Stimulated activated CD4-positive, alpha-beta T cell treated with anti-CD3 and anti-CD28 coated beads, Interleukin-4, amount 100 ng/mL, for 24 hours (primary cell): ENCODE data around the gene GIMAP8.
A peak's percentile ranks its signal among the peaks of the same experiment; 100 is the strongest.
"Not testable (repeated sequence)": the region's sequence is repeated elsewhere in the genome, so short reads cannot be mapped to it uniquely, and the experiment has no call there.

ENCODE experiments used
- DNase-seq: peaks from one replicate; pipeline ENCODE4 v3.0.0-alpha.2; 2020

Gene GIMAP8

GRCh38 chr7:150441524-150441923, 8.9 kb upstream of the GIMAP8 start:
- no peak for DNase-seq

- no peak for DNase-seq
Measured at GRCh38 chr7:150442811-150443210, 7.6 kb upstream of the GIMAP8 start.

GRCh38 chr7:150443793-150444540, 6.5 kb upstream of the GIMAP8 start:
- no peak for DNase-seq

GRCh38 chr7:150444674-150445365, 5.6 kb upstream of the GIMAP8 start:
- no peak for DNase-seq

- DNase-seq = peak; percentile 32
Measured at GRCh38 chr7:150446288-150446938, 4.0 kb upstream of the GIMAP8 start.

- no peak for DNase-seq
Measured at GRCh38 chr7:150447966-150448788, 2.3 kb upstream of the GIMAP8 start.

- peak; percentile 92 for DNase-seq
Measured at GRCh38 chr7:150448789-150449147, 1.7 kb upstream of the GIMAP8 start.

- no peak for DNase-seq
Measured at GRCh38 chr7:150449206-150449952, 1.1 kb upstream of the GIMAP8 start.

- peak; percentile 67 for DNase-seq
Measured at GRCh38 chr7:150451097-150451793, 815 bp downstream of the GIMAP8 start.

- peak; percentile 44 for DNase-seq
Measured at GRCh38 chr7:150451833-150452461, 1.5 kb downstream of the GIMAP8 start.

- DNase-seq = peak; percentile 31
Measured at GRCh38 chr7:150453181-150453580, 2.8 kb downstream of the GIMAP8 start.

GRCh38 chr7:150453892-150454291, 3.5 kb downstream of the GIMAP8 start:
- no peak for DNase-seq

- not testable (repeated sequence) for DNase-seq
Measured at GRCh38 chr7:150457064-150457463, 6.6 kb downstream of the GIMAP8 start.

- DNase-seq = no peak
Measured at GRCh38 chr7:150458235-150458634, 7.8 kb downstream of the GIMAP8 start.

- DNase-seq = no peak
Measured at GRCh38 chr7:150458756-150459155, 8.3 kb downstream of the GIMAP8 start.

GRCh38 chr7:150461520-150461919, 11.1 kb downstream of the GIMAP8 start:
- DNase-seq = no peak

GRCh38 chr7:150462413-150462812, 12.0 kb downstream of the GIMAP8 start:
- DNase-seq = no peak

GRCh38 chr7:150463461-150463860, 13.0 kb downstream of the GIMAP8 start:
- DNase-seq = no peak

GRCh38 chr7:150464962-150465361, 14.5 kb downstream of the GIMAP8 start:
- no peak for DNase-seq

GRCh38 chr7:150465414-150465813, 15.0 kb downstream of the GIMAP8 start:
- DNase-seq = no peak

- no peak for DNase-seq
Measured at GRCh38 chr7:150466477-150466876, 16.0 kb downstream of the GIMAP8 start.
